Measurements from ENCODE around the gene FANCC.

- no peak for TF ChIP-seq CTCF (conservative IDR thresholded peaks at IDR 0.05; ENCODE audit: low read depth, low read length)
- no peak for TF ChIP-seq EZH2 (IDR thresholded peaks at IDR 0.05; ENCODE audit: borderline replicate concordance, low read depth, low read length, poor library complexity, severe bottlenecking)
These were observed 206.5 kb downstream of the FANCC start for GRCh38 chr9:95110921-95111525.
